ENCODE results near the gene VSIG10. TPM values are rescaled to one million over a fixed set of nuclear protein-coding genes. Genes with fewer than 3 reads are reported as not detected.

VSIG10 gene
- total RNA-seq, 1 donor from 2014 or later, result 12.0 TPM

- H3K79me2 ChIP-seq (ENCODE audit: insufficient read depth, low read length), result peaks cover 21% of the 10 kb centered on the region
- FAIRE-seq, result no peak
- TF ChIP-seq CTCF (IDR thresholded peaks at IDR 0.05; ENCODE audit: insufficient read depth, low read depth, low read length) (no peak), EZH2 (IDR thresholded peaks at IDR 0.05; ENCODE audit: insufficient read depth, low read length) (no peak)
- no peaks in the 10 kb centered on the region for H3K9me3 Mint-ChIP-seq (ENCODE audit: unreplicated experiment)
- H3K36me3 Mint-ChIP-seq (ENCODE audit: low read depth, unreplicated experiment), result peaks cover 2% of the 10 kb centered on the region
- H3K27ac ChIP-seq (ENCODE audit: low read depth, low read length), result no peak overlapping the region
- no peak overlapping the region for H3K4me3 ChIP-seq (ENCODE audit: insufficient read depth, low read depth, low read length)
- H3K9me3 ChIP-seq (ENCODE audit: insufficient read depth, low read depth, low read length), result no peaks in the 10 kb centered on the region
- H3K9ac ChIP-seq (ENCODE audit: low read length), result no peak overlapping the region
- H3K4me2 ChIP-seq (ENCODE audit: low read length), result no peak overlapping the region
- H3K27me3 ChIP-seq (ENCODE audit: insufficient read depth, low read length), result no peaks in the 10 kb centered on the region
- no peaks in the 10 kb centered on the region for H3K4me1 Mint-ChIP-seq (ENCODE audit: low read depth, unreplicated experiment)
- H3K4me3 Mint-ChIP-seq (ENCODE audit: unreplicated experiment), result no peak overlapping the region
- H3K36me3 ChIP-seq (ENCODE audit: insufficient read depth, low read length), result peaks cover 18% of the 10 kb centered on the region
- no peak for DNase-seq (ENCODE audit: low read depth)
- H3K27ac Mint-ChIP-seq (ENCODE audit: unreplicated experiment), result no peak overlapping the region
- H2AFZ ChIP-seq (ENCODE audit: low read depth, low read length), result no peak overlapping the region
- no peaks in the 10 kb centered on the region for H4K20me1 ChIP-seq (ENCODE audit: insufficient read depth, low read length)
- H3K4me1 ChIP-seq (ENCODE audit: insufficient read depth, low read length), result peaks cover 5% of the 10 kb centered on the region
- no peaks in the 10 kb centered on the region for H3K27me3 Mint-ChIP-seq (ENCODE audit: low read depth, unreplicated experiment)
Observed at GRCh38 chr12:118020036-118020435, 83.8 kb downstream of the VSIG10 start.

DNA sequence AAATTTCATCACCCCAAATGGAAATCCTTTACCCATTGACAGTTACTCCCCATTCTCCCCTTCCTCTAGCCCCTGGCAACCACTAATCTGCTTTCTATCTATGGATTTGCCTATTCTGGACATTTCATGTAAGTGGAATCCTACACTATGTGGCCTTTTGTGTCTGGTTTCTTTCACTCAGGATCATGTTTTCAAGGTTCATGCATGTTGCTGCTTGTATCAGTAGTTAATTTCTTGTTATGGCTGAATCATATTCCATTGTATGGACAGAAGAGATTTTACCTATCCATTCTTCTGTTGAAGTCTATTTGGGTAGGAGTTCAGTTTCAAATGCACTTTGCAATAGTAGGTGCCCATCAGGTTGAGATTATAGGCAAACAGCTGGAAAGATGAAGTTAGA lies 85.9 kb downstream of the VSIG10 start:
- H3K27ac ChIP-seq (ENCODE audit: low read depth, low read length), result no peak overlapping the region
- H4K20me1 ChIP-seq (ENCODE audit: insufficient read depth, low read length), result no peaks in the 10 kb centered on the region
- peaks cover 18% of the 10 kb centered on the region for H3K36me3 ChIP-seq (ENCODE audit: insufficient read depth, low read length)
- no peak overlapping the region for H3K4me3 ChIP-seq (ENCODE audit: insufficient read depth, low read depth, low read length)
- H3K9me3 Mint-ChIP-seq (ENCODE audit: unreplicated experiment), result no peaks in the 10 kb centered on the region
- peak overlapping the region; percentile 36 for H3K4me3 Mint-ChIP-seq (ENCODE audit: unreplicated experiment)
- no peaks in the 10 kb centered on the region for H3K27me3 ChIP-seq (ENCODE audit: insufficient read depth, low read length)
- TF ChIP-seq CTCF (IDR thresholded peaks at IDR 0.05; ENCODE audit: insufficient read depth, low read depth, low read length) (no peak), EZH2 (IDR thresholded peaks at IDR 0.05; ENCODE audit: insufficient read depth, low read length) (no peak)
- no peaks in the 10 kb centered on the region for H3K4me1 Mint-ChIP-seq (ENCODE audit: low read depth, unreplicated experiment)
- H3K9ac ChIP-seq (ENCODE audit: low read length), result peak overlapping the region; percentile 94
- no peak overlapping the region for H3K27ac Mint-ChIP-seq (ENCODE audit: unreplicated experiment)
- H3K4me2 ChIP-seq (ENCODE audit: low read length), result peak overlapping the region; percentile 87
- peaks cover 5% of the 10 kb centered on the region for H3K4me1 ChIP-seq (ENCODE audit: insufficient read depth, low read length)
- no peaks in the 10 kb centered on the region for H3K36me3 Mint-ChIP-seq (ENCODE audit: low read depth, unreplicated experiment)
- peaks cover 21% of the 10 kb centered on the region for H3K79me2 ChIP-seq (ENCODE audit: insufficient read depth, low read length)
- no peak for DNase-seq (ENCODE audit: low read depth)
- H2AFZ ChIP-seq (ENCODE audit: low read depth, low read length), result no peak overlapping the region
- no peaks in the 10 kb centered on the region for H3K9me3 ChIP-seq (ENCODE audit: insufficient read depth, low read depth, low read length)
- no peak for FAIRE-seq
- no peaks in the 10 kb centered on the region for H3K27me3 Mint-ChIP-seq (ENCODE audit: low read depth, unreplicated experiment)

- H3K9ac ChIP-seq (ENCODE audit: low read length), result peak within 1 kb of the TSS; percentile 94
- H3K27me3 ChIP-seq (ENCODE audit: insufficient read depth, low read length), result no peaks in the 10 kb centered on the region
- no peak for TF ChIP-seq CTCF (IDR thresholded peaks at IDR 0.05; ENCODE audit: insufficient read depth, low read depth, low read length)
- TF ChIP-seq EZH2 (IDR thresholded peaks at IDR 0.05; ENCODE audit: insufficient read depth, low read length), result no peak
- no peaks in the 10 kb centered on the region for H3K9me3 ChIP-seq (ENCODE audit: insufficient read depth, low read depth, low read length)
- Mint-ChIP-seq H3K9me3 (ENCODE audit: unreplicated experiment) (no peaks in the 10 kb centered on the region), H3K27ac (ENCODE audit: unreplicated experiment) (peak within 1 kb of the TSS; percentile 53), H3K4me1 (ENCODE audit: low read depth, unreplicated experiment) (no peaks in the 10 kb centered on the region), H3K4me3 (ENCODE audit: unreplicated experiment) (peak within 1 kb of the TSS; percentile 90), H3K36me3 (ENCODE audit: low read depth, unreplicated experiment) (no peaks in the 10 kb centered on the region), H3K27me3 (ENCODE audit: low read depth, unreplicated experiment) (no peaks in the 10 kb centered on the region)
- peak within 1 kb of the TSS; percentile 87 for H3K4me2 ChIP-seq (ENCODE audit: low read length)
- peak; percentile 84 for DNase-seq (ENCODE audit: low read depth)
- H3K4me3 ChIP-seq (ENCODE audit: insufficient read depth, low read depth, low read length), result peak within 1 kb of the TSS; percentile 83
- peaks cover 21% of the 10 kb centered on the region for H3K79me2 ChIP-seq (ENCODE audit: insufficient read depth, low read length)
- H3K36me3 ChIP-seq (ENCODE audit: insufficient read depth, low read length), result peaks cover 18% of the 10 kb centered on the region
- peak within 1 kb of the TSS; percentile 96 for H2AFZ ChIP-seq (ENCODE audit: low read depth, low read length)
- peak within 1 kb of the TSS; percentile 81 for H3K27ac ChIP-seq (ENCODE audit: low read depth, low read length)
- H4K20me1 ChIP-seq (ENCODE audit: insufficient read depth, low read length), result no peaks in the 10 kb centered on the region
- peaks cover 5% of the 10 kb centered on the region for H3K4me1 ChIP-seq (ENCODE audit: insufficient read depth, low read length)
- FAIRE-seq, result no peak
Observed at GRCh38 chr12:118016424-118017264, 87.2 kb downstream of the VSIG10 start, which contains the start of gene RFC5. Gene RFC5 (plus strand): TSS chr12:118016703. CDS start chr12:118016828, 125 bp downstream.
